GM13977 (cell line): ENCODE data around the gene SYNJ2.

Experiments used
- DNase-seq: peaks from one replicate; pipeline ENCODE4 v3.0.0; 2012; ENCODE audit warnings: low spot score
- in situ Hi-C: fragments of 300-500 bp; cut with MboI; formaldehyde crosslinking; loops from one replicate; pipeline ENCODE4 v1.12.0; 2022; ENCODE audit warnings: low sequenced_read_pairs, low pct_unique_long_range_greater_than_20kb, mixed read lengths, inconsistent platforms; ENCODE audit not compliant: unreplicated experiment
- TF ChIP-seq, protein P1 (sequence below): IDR thresholded peaks from 2 replicates; pipeline ENCODE4 v1.5.1; 2012; ENCODE audit warnings: mild to moderate bottlenecking, control low read depth; ENCODE audit not compliant: insufficient read depth; ENCODE audit errors: extremely low read depth, missing control alignments

The SYNJ2 gene

DNA sequence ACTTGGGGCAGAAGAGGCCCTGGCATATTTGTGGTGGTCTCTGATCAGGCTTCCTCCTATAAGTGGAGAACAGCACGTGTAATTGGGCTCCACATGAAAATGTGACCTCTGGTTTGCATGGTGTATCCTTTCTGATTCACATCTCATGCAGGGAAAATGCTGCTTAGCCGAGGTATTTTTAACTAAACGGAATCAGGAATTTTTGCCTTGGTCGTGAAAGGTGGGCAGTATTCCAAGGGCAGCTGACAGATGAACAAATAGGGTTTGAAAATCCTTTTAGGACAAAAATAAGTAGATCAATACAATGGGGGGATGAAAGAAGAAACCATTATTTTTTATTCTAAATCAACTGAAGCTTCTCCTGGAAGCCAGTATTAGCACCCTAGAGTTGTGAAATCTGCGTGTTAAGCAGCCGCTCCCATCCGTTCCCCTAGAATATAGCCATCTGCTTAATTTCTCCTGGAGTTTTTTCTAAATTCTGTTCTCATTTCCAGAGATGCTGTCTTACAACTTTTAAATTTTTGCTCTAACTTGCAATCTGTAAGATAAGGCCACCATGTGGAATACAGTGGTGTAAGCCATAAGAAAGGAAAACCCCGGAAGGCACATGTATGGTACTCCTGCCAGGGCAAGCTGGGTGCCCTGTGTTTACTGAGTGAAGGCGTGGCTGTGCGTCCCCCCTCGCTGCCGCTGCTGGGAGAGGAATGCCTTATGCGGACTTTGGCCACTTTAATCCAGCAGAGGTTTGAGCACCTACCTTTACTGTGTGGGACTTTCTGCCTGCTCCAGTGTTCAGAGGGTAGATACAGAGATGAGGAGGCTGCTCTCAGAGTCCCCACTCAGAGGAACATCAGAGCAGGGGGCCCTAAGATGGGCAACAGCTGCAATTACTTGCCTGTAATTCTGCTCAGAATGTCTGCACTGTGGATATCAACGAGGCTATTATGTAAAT lies 52.4 kb downstream of the SYNJ2 start:
- TF ChIP-seq, protein P1, sequence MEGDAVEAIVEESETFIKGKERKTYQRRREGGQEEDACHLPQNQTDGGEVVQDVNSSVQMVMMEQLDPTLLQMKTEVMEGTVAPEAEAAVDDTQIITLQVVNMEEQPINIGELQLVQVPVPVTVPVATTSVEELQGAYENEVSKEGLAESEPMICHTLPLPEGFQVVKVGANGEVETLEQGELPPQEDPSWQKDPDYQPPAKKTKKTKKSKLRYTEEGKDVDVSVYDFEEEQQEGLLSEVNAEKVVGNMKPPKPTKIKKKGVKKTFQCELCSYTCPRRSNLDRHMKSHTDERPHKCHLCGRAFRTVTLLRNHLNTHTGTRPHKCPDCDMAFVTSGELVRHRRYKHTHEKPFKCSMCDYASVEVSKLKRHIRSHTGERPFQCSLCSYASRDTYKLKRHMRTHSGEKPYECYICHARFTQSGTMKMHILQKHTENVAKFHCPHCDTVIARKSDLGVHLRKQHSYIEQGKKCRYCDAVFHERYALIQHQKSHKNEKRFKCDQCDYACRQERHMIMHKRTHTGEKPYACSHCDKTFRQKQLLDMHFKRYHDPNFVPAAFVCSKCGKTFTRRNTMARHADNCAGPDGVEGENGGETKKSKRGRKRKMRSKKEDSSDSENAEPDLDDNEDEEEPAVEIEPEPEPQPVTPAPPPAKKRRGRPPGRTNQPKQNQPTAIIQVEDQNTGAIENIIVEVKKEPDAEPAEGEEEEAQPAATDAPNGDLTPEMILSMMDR = no peak
- in situ Hi-C loops = no loop called here
- DNase-seq = no peak

GRCh38 chr6:158036261-158036660 lies 54.6 kb downstream of the SYNJ2 start:
- DNase-seq = no peak
- TF ChIP-seq, protein P1 = no peak
- in situ Hi-C loops = no loop called here

DNA sequence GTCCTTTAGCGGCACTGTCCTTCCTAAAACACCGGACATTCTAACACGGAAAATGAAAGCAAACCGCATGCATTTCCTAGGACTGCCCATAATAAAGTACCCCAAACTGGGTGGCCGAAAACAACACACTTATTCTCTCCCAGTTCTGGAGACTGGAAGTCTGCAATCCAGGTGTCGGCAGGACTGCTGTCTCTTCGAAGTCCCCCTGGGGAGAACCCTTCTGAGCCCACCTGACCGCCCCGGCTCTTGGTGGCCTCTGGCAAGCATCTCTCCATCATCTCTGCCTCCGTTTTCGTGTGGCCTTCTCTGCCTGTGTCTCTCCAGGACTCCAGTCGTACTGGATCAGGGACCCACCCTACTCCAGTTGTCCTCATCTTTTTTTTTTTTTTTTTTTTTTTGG lies 55.4 kb downstream of the SYNJ2 start:
- TF ChIP-seq, protein P1 = no peak
- in situ Hi-C loops = no loop called here
- DNase-seq = no peak

DNA sequence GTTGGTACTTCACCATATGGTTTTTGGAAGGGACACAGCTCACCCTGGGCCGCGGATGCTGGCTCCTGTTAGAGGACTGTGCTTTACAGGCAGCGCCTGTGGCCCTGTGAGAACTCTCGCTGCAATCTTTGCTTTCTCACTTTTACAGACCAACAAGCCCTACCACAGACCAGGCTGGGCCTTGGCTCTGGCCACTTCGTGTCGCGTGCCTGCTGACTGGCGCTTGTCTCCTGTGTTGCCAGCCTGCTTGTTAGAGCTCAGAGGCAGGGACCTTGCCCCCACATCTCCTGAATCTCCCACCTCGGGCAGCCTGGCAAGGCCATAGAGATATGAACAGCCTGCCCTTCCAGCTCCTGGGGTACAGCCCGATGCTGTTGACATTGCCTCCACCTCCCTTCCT lies 56.1 kb downstream of the SYNJ2 start:
- DNase-seq = no peak
- in situ Hi-C loops = no loop called here
- TF ChIP-seq, protein P1 = no peak

DNA sequence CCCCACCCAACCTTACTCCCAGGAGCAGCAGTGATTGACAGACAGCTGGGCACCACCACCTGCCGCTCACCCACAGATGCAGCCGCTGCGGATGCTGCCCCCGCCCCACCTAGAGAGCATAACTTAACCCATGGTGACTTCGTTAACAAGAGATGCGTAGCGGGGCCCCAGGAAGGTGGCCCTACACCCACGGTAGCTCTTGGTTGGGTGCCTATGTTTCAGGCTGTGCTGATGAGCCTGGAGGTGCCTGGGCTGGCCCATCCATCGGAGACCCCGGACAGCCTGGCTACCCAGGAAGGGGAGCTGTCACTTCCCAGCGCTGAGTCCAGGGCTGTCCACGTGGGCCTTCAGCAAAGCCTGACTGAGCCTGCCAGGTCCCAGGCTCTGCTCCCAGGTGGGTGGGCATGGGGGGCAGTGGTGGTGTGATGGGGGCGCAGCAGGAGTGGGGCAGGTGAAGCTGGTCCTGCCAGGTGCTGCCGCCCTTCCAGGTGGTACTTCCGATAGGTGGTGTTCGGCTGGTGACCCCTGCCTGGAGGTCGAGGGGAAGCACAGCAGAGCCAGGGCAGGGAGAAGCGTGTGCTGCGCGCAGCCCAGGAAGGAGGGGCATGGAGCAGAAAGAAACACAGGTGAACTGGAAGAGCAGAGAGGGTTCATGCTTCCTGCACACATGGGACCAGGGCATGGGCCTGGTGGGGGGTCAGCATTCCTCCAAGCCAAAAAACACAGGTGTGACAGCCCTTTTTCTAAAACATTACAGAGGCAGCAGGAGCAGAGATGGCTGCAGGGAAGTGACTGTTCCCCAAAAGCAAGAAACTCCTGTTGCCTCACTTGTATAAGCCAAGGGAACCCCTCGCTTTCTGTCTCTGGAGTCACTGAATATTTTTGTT lies 56.9 kb downstream of the SYNJ2 start:
- in situ Hi-C loops = no loop called here
- TF ChIP-seq, protein P1 = no peak
- no peak for DNase-seq

- in situ Hi-C loops = no loop called here
- TF ChIP-seq, protein P1 = no peak
- no peak for DNase-seq
Observed at GRCh38 chr6:158039178-158039557, 57.5 kb downstream of the SYNJ2 start.
